ENCODE measurements around the gene ZFYVE1. TPM values are rescaled to one million over a fixed set of nuclear protein-coding genes. Genes with fewer than 3 reads are reported as not detected.

ZFYVE1 gene
- total and polyA plus RNA-seq, 2 of the 13 experiments (the other 11 are each of a cell fraction or from before 2014, with no cell fraction given), result 2.6 to 5.3 TPM

- TF ChIP-seq ZUFSP (CRISPR knock-in tag; IDR thresholded peaks at IDR 0.05; ENCODE audit: borderline replicate concordance) (no peak), ZNF607 (CRISPR knock-in tag; IDR thresholded peaks at IDR 0.05; ENCODE audit: borderline replicate concordance) (0 out of 2 replicates have a peak, but pooled peaks have one; percentile 41), BCL6 (CRISPR knock-in tag; IDR thresholded peaks at IDR 0.05) (peak; percentile 49), ZHX1 (CRISPR knock-in tag; IDR thresholded peaks at IDR 0.05; ENCODE audit: low read depth) (peak; percentile 98), STAT5B (CRISPR knock-in tag; IDR thresholded peaks at IDR 0.05) (0 out of 2 replicates have a peak, but pooled peaks have one; percentile 62), ELF3 (CRISPR knock-in tag; IDR thresholded peaks at IDR 0.05) (peak; percentile 73), NCOA1 (CRISPR knock-in tag; IDR thresholded peaks at IDR 0.05) (no peak), ZSCAN31 (CRISPR knock-in tag; IDR thresholded peaks at IDR 0.05; ENCODE audit: low read depth) (peak; percentile 83; the same call in 1 of the 2 replicates), MIXL1 (CRISPR knock-in tag; IDR thresholded peaks at IDR 0.05) (peak; percentile 88), MYPOP (CRISPR knock-in tag; IDR thresholded peaks at IDR 0.05) (peak; percentile 74; the same call in 1 of the 2 replicates), TOE1 (CRISPR knock-in tag; IDR thresholded peaks at IDR 0.05) (no peak), KLF9 (CRISPR knock-in tag; IDR thresholded peaks at IDR 0.05; ENCODE audit: low read depth) (0 out of 2 replicates have a peak, but pooled peaks have one; percentile 86), ZNF781 (CRISPR knock-in tag; IDR thresholded peaks at IDR 0.05; ENCODE audit: borderline replicate concordance, not compliant biosample characterization) (peak; percentile 74), RBM39 (IDR thresholded peaks at IDR 0.05; ENCODE audit: low read depth, low read length, poor library complexity, severe bottlenecking) (peak; percentile 92), ZNF737 (CRISPR knock-in tag; IDR thresholded peaks at IDR 0.05; ENCODE audit: borderline replicate concordance) (peak; percentile 85; the same call in 1 of the 2 replicates), ZZZ3 (CRISPR knock-in tag; IDR thresholded peaks at IDR 0.05; ENCODE audit: borderline replicate concordance) (peak; percentile 39; the same call in 1 of the 2 replicates), ZNF343 (CRISPR knock-in tag; IDR thresholded peaks at IDR 0.05) (no peak), ZNF550 (CRISPR knock-in tag; IDR thresholded peaks at IDR 0.05; ENCODE audit: borderline replicate concordance) (no peak), SIX1 (CRISPR knock-in tag; IDR thresholded peaks at IDR 0.05; ENCODE audit: borderline replicate concordance) (peak; percentile 53), ZNF430 (CRISPR knock-in tag; IDR thresholded peaks at IDR 0.05) (0 out of 2 replicates have a peak, but pooled peaks have one; percentile 27), ZNF230 (CRISPR knock-in tag; IDR thresholded peaks at IDR 0.05) (no peak), ZNF253 (CRISPR knock-in tag; IDR thresholded peaks at IDR 0.05; ENCODE audit: borderline replicate concordance) (no peak; the same call in 1 of the 2 replicates), MBNL3 (CRISPR knock-in tag; conservative IDR thresholded peaks at IDR 0.05) (no peak), AKAP8 (CRISPR knock-in tag; IDR thresholded peaks at IDR 0.05) (no peak; the same call in 1 of the 2 replicates), ARNT (IDR thresholded peaks at IDR 0.05) (no peak), KDM4B (CRISPR knock-in tag; IDR thresholded peaks at IDR 0.05) (no peak; the same call in 1 of the 2 replicates)
Measured at GRCh38 chr14:73058224-73058921, 31.5 kb upstream of the ZFYVE1 start, which contains the start of gene RBM25 (continued).

Data from HepG2 (cell line).